ENCODE data around the gene MLXIPL.
"Not testable (repeated sequence)": the region's sequence is repeated elsewhere in the genome, so short reads cannot be mapped to it uniquely, and the experiment has no call there.

MLXIPL gene

DNA sequence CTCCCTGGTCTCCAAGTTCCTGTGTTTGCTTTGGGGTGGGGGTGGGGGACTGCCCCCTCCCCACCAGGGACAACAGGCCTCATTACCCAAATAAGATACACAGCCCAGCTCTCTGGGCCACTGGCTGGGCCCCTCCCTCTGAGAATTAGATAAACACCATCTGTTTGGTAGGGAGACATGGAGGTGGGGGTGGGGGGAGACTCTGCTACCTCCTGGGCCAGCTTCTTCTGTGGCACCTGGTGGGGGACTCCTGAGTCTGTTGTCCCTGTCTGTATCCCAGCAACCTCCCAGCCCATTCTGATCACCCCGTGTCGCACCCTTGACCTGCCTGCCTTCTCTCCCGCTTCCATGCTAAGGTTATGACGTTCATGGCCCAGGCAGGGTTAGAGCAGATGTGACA, 5.8 kb downstream of the MLXIPL start:
- peaks cover 35% of the 10 kb centered on the region for H3K27me3 ChIP-seq
- no peak overlapping the region for H3K27ac ChIP-seq
- no peak overlapping the region for H3K4me3 ChIP-seq
- H3K9me3 ChIP-seq: no peaks in the 10 kb centered on the region
- TF ChIP-seq Cebpa-rat (IDR thresholded peaks at IDR 0.05): no peak
- no peak overlapping the region for H3K4me2 ChIP-seq
- no peak overlapping the region for H3K9ac ChIP-seq
- H4K20me1 ChIP-seq: peaks cover 4% of the 10 kb centered on the region; the same call in 1 of the 2 replicates
- peaks cover 17% of the 10 kb centered on the region for H3K4me1 ChIP-seq
- H3K36me3 ChIP-seq: no peaks in the 10 kb centered on the region

DNA sequence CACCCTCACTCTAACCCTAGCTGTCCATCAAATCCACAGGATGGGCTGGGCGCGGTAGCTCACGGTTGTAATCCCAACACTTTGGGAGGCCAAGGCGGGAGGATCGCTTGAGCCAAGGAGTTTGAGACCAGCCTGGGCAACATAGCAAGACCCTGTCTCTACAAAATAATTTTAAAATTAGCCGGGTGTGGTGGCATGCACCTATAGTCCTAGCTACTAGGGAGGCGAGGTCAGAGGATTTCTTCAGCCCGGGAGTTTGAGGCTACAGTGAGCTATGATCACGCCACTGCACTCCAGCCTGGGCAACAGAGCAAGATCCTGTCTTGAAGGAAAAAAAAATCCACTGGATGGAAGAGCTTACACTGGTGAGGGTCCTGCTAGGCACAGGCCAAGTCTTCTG, 6.8 kb downstream of the MLXIPL start:
- not testable (repeated sequence) for H3K4me1 ChIP-seq, H3K4me3 ChIP-seq, H3K27ac ChIP-seq, H3K9me3 ChIP-seq, H3K4me2 ChIP-seq, H4K20me1 ChIP-seq, H3K9ac ChIP-seq, H3K36me3 ChIP-seq
- H3K27me3 ChIP-seq: peaks cover 32% of the 10 kb centered on the region

DNA sequence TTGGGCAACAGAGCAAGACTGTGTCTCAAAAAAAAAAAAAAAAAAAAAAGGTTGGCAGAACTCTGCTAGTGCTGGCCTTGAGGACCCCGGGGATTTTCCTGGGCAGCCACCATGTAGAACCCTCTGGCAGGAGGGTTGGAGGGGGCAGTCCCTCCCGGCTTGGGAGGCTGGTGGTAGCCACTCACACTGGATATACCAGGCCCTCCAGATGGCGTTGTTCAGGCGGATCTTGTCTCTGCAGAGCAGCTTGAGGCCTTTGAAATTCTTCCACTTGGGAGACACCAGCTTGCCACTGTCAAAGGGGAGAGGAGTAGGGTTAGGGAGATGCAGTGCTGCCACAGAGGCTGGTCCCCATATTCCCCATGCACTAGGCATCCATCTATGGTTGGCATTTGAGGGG, 8.4 kb downstream of the MLXIPL start:
- TF ChIP-seq Cebpa-rat (IDR thresholded peaks at IDR 0.05): no peak
- H3K9ac ChIP-seq: no peak overlapping the region
- peaks cover 20% of the 10 kb centered on the region; the same call in 1 of the 2 replicates for H3K27me3 ChIP-seq
- no peaks in the 10 kb centered on the region for H4K20me1 ChIP-seq
- peaks cover 8% of the 10 kb centered on the region for H3K4me1 ChIP-seq
- H3K4me3 ChIP-seq: no peak overlapping the region
- no peaks in the 10 kb centered on the region for H3K9me3 ChIP-seq
- H3K27ac ChIP-seq: no peak overlapping the region
- no peak overlapping the region; the same call in 1 of the 2 replicates for H3K4me2 ChIP-seq
- no peaks in the 10 kb centered on the region for H3K36me3 ChIP-seq

DNA sequence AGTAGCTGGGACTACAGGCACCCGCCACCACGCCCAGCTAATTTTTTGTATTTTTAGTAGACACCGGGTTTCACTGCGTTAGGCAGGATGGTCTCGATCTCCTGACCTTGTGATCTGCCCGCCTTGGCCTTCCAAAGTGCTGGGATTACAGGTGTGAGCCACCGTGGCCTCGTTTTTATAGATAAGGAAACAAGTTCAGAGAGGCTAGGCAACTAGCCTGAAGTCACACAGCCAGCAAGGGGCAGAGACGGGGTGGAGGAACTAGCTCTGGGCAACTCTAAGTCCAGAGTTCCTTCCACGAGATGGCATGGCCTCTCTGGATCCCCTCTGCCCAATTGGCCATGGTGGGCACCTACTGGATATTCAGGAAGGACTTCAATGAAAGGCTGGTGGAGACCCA, 9.4 kb downstream of the MLXIPL start:
- not testable (repeated sequence) for H4K20me1 ChIP-seq, H3K4me2 ChIP-seq, H3K4me1 ChIP-seq, H3K9ac ChIP-seq, H3K27ac ChIP-seq, H3K36me3 ChIP-seq, H3K4me3 ChIP-seq, H3K9me3 ChIP-seq
- peaks cover 16% of the 10 kb centered on the region; the same call in 1 of the 2 replicates for H3K27me3 ChIP-seq

DNA sequence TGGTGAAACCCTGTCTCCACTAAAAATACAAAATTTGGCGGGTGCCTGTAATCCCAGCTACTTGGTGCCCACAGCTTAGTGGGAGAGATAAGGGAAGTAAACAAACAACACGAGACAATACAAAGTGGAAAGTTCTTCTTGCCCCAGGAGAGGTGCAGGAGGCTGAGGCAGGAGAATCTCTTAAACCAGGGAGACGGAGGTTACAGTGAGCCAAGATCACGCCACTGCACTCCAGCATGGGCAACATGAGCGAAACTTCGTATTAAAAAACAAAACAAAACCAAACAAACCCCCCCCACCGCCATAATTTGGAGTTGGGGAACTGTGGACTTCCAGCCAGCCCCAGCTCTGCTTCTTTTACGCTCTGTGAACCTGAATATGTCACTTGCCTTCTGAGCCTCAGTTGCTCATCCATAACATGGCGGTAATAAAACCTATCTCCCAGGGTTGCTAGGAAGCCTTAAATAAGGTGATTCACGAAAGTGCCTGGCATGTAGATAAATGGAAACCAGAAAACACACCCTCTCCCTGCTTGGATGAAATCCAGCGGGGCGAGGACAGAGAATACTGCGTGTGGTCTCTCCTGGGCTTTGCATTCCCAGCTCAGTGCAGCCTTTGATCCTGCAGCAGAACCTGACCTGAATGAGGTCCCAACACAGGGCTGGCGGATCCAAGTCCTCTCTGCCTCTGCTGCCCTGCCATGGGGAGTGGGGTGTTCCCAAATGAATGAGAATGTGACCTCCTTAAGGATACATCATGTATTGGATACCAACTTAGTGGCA, 10.2 kb downstream of the MLXIPL start:
- Histone ChIP-seq H4K20me1 (no peaks in the 10 kb centered on the region), H3K4me1 (peaks cover 8% of the 10 kb centered on the region), H3K4me3 (no peak overlapping the region), H3K4me2 (no peak overlapping the region), H3K9ac (no peak overlapping the region), H3K27me3 (peaks cover 16% of the 10 kb centered on the region; the same call in 1 of the 2 replicates), H3K27ac (no peak overlapping the region), H3K9me3 (no peaks in the 10 kb centered on the region), H3K36me3 (no peaks in the 10 kb centered on the region)
- TF ChIP-seq Cebpa-rat (IDR thresholded peaks at IDR 0.05): no peak

DNA sequence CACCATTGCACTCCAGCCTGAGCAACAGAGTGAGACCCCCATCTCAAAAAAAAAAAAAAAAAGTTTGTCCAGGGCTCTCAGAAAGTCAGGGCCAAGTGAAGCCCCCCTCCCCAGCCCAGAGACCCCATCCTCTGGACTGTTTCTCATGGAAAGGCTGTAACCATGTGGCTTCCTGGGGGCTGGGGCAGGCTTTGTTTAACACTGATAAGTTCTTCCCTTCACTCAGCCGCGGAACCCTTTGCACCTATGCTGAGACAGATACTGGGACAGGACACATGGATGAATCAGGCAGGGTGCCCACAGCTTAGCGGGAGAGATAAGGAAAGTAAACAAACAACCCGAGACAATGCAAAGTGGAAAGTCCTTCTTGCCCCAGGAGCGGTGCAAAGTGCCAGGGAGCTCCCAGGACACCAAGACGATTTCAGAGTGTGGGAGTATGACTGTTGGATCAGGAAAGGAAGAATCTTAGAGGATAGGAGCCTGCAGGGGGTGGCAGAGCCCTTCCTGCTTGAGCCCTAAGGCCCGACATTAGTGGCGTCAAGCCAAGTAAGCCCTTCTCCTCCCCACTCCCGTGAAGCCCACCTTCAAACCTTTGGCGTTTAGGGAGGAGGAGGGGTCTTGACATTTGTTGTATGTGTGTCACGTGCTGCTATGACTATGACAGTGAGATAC, 11.6 kb downstream of the MLXIPL start:
- H4K20me1 ChIP-seq: no peaks in the 10 kb centered on the region
- H3K36me3 ChIP-seq: no peaks in the 10 kb centered on the region
- no peaks in the 10 kb centered on the region for H3K9me3 ChIP-seq
- no peak overlapping the region for H3K9ac ChIP-seq
- H3K4me2 ChIP-seq: no peak overlapping the region
- no peak overlapping the region for H3K4me3 ChIP-seq
- peaks cover 16% of the 10 kb centered on the region; the same call in 1 of the 2 replicates for H3K27me3 ChIP-seq
- no peak overlapping the region for H3K27ac ChIP-seq
- TF ChIP-seq Cebpa-rat (IDR thresholded peaks at IDR 0.05): no peak
- peaks cover 8% of the 10 kb centered on the region for H3K4me1 ChIP-seq

DNA sequence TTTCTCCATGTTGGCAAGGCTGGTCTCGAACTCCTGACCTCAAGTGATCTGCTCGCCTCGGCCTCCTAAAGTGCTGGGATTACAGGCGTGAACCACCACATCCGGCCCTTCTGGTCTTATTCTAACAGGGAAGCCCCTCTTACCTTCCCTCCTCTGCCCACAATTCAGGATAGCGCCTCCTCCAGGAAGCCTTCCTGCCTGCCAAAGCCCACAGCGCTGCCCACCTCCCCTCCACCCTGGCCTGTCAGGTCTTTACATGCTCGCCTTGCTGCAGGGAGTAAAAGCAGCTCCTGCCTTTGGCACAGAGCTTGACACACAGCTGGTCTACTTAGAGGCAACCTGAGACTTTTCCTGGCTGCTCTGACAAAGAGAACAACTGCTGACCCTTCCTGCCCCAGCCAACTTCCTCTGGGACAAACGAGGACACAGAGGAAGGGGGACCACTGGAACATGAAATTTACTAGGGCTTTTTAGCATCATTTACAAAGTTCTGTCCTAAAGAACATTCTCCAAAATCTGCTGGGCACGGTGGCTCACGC, 13.2 kb downstream of the MLXIPL start:
- no peak for TF ChIP-seq Cebpa-rat (IDR thresholded peaks at IDR 0.05)
- Histone ChIP-seq H3K4me1 (peaks cover 10% of the 10 kb centered on the region), H3K27ac (no peak overlapping the region)

DNA sequence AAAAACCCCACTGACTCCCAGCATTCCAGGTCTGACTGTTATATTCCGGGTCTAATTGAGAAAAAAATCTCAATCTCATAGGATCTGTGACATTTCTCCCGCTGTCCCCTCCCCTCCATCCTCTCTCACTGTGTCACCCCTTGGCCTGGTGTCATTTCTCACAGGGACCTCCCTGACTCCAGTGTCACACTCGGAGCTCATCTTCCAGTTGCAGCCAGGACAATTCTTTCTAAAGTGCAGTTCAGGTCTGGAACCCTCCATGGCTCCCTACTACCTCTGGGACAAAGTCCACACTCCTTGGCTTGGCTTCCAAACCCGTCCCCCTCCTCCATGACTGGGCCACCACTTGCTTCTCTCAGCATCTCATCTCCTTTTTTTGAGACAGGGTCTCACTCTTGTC, 14.2 kb downstream of the MLXIPL start:
- Histone ChIP-seq H3K27me3 (peaks cover 20% of the 10 kb centered on the region; the same call in 1 of the 2 replicates), H3K27ac (no peak overlapping the region), H3K9ac (no peak overlapping the region), H3K4me3 (no peak overlapping the region), H3K36me3 (no peaks in the 10 kb centered on the region), H3K4me1 (peaks cover 5% of the 10 kb centered on the region), H4K20me1 (no peaks in the 10 kb centered on the region), H3K4me2 (no peak overlapping the region), H3K9me3 (no peaks in the 10 kb centered on the region)
- no peak for TF ChIP-seq Cebpa-rat (IDR thresholded peaks at IDR 0.05)

More for the DNA sequence above, 13.2 kb downstream of the MLXIPL start:
- Histone ChIP-seq H3K9me3 (no peaks in the 10 kb centered on the region), H3K27me3 (peaks cover 16% of the 10 kb centered on the region; the same call in 1 of the 2 replicates), H4K20me1 (no peaks in the 10 kb centered on the region), H3K9ac (no peak overlapping the region), H3K4me3 (no peak overlapping the region), H3K36me3 (no peaks in the 10 kb centered on the region), H3K4me2 (no peak overlapping the region)

DNA sequence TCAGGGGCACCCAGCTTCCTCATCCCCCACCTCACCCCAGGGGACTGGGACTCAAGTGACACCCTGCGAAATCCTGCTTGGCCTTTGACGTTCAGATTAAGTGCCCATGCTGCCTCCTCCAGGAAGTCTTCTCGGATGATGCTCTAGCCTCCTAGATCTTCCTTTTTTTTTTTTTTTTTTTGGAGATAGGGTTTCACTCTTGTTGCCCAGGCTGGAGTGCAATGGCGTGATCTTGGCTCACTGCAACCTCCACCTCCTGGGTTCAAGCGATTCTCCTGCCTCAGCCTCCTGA, 16.7 kb downstream of the MLXIPL start:
- not testable (repeated sequence) for H3K9ac ChIP-seq, H3K36me3 ChIP-seq, H3K4me1 ChIP-seq, H3K27ac ChIP-seq, H3K4me2 ChIP-seq, H3K4me3 ChIP-seq, H3K27me3 ChIP-seq, H4K20me1 ChIP-seq, H3K9me3 ChIP-seq

Data from BLaER1 (cell line).